IMR-90 (cell line): ENCODE data around the gene ARMH3. TPM values are rescaled to one million over a fixed set of nuclear protein-coding genes. Genes with fewer than 3 reads are reported as not detected.

Experiments used
- ATAC-seq: fragments of 200-7000 bp; cut with Tn5 transposase; 2 replicates; pipeline ENCODE4 v1.9.1; 2020; ENCODE audit warnings: low read depth, mild to moderate bottlenecking, moderate library complexity
- BruUV-seq: library from RNA; stranded (reverse); fragments of 400-500 nt; replicated peaks from 2 replicates; lab custom pipeline; 2021; lab: Mats Ljungman, UMichigan
- CTCF ChIA-PET: fragments of 300-600 bp; formaldehyde crosslinking; extraction: SDS; loops from one replicate; lab custom pipeline; 2021; ENCODE audit warnings: antibody characterized with exemption; lab: Yijun Ruan, JAX
- POLR2A ChIA-PET: fragments of 300-600 bp; sonication (Branson Sonifier 250); formaldehyde crosslinking; loops from one replicate; lab custom pipeline; 2022; ENCODE audit warnings: antibody characterized with exemption; ENCODE audit not compliant: unreplicated experiment; lab: Charles Lee
- DNase-seq: peaks from one replicate; pipeline ENCODE4 v3.0.0; 2013
- H2AFZ ChIP-seq: replicated peaks from 2 replicates; pipeline ENCODE3; 2013; ENCODE audit warnings: low read length, mild to moderate bottlenecking; ENCODE audit not compliant: poor library complexity
- H2AK5ac ChIP-seq: 2 replicates; pipeline ENCODE4 v1.6.1; 2013; ENCODE audit warnings: low read depth, low read length, inconsistent platforms
- H2AK9ac ChIP-seq: replicated peaks from 2 replicates; pipeline ENCODE3; 2013; ENCODE audit warnings: mild to moderate bottlenecking, low read depth, low read length, moderate library complexity; ENCODE audit not compliant: poor library complexity
- H2BK120ac ChIP-seq: 2 replicates; pipeline ENCODE4 v1.6.1; 2013; ENCODE audit warnings: low read depth, low read length, inconsistent platforms
- H2BK15ac ChIP-seq: 3 replicates; pipeline ENCODE4 v1.6.1; 2013; ENCODE audit warnings: low read depth, low read length, inconsistent platforms
- H2BK20ac ChIP-seq: 2 replicates; pipeline ENCODE4 v1.6.1; 2013; ENCODE audit warnings: low read depth, mild to moderate bottlenecking, inconsistent platforms, low read length, moderate library complexity
- H2BK5ac ChIP-seq: 2 replicates; pipeline ENCODE4 v1.6.1; 2013; ENCODE audit warnings: mild to moderate bottlenecking, low read depth, low read length, inconsistent platforms; ENCODE audit not compliant: poor library complexity, severe bottlenecking
- H3K14ac ChIP-seq: replicated peaks from 2 replicates; pipeline ENCODE4 v1.6.1; 2013; ENCODE audit warnings: low read depth, low read length, inconsistent platforms
- H3K18ac ChIP-seq: 2 replicates; pipeline ENCODE4 v1.6.1; 2013; ENCODE audit warnings: low read depth, low read length, control low read depth
- H3K23ac ChIP-seq: 2 replicates; pipeline ENCODE4 v1.6.1; 2013; ENCODE audit warnings: low read depth, low read length, inconsistent platforms
- H3K27ac ChIP-seq: 2 replicates; pipeline ENCODE4 v1.5.1; 2013; ENCODE audit warnings: mild to moderate bottlenecking, control low read depth, low read length; ENCODE audit not compliant: insufficient read depth
- H3K27me3 ChIP-seq: 2 replicates; pipeline ENCODE4 v1.6.1; 2013; ENCODE audit warnings: low read length; ENCODE audit not compliant: control insufficient read depth, insufficient read depth
- H3K36me3 ChIP-seq: 2 replicates; pipeline ENCODE4 v1.6.1; 2013; ENCODE audit warnings: low read length, mixed read lengths; ENCODE audit not compliant: control insufficient read depth, insufficient read depth
- H3K4ac ChIP-seq: 2 replicates; pipeline ENCODE4 v1.6.1; 2013; ENCODE audit warnings: low read depth, low read length, inconsistent platforms
- H3K4me1 ChIP-seq: 2 replicates; pipeline ENCODE4 v1.6.1; 2013; ENCODE audit warnings: low read length, mixed read lengths; ENCODE audit not compliant: control insufficient read depth, insufficient read depth
- H3K4me2 ChIP-seq: 2 replicates; pipeline ENCODE4 v1.6.1; 2013; ENCODE audit warnings: low read depth, mild to moderate bottlenecking, control low read depth, low read length, moderate library complexity
- H3K4me3 ChIP-seq: 2 replicates; pipeline ENCODE4 v1.5.1; 2013; ENCODE audit warnings: low read depth, mild to moderate bottlenecking, control low read depth, low read length, moderate library complexity; ENCODE audit not compliant: insufficient read depth
- H3K56ac ChIP-seq: 2 replicates; pipeline ENCODE4 v1.6.1; 2013; ENCODE audit warnings: low read length, inconsistent platforms; ENCODE audit not compliant: insufficient read depth; ENCODE audit errors: extremely low read depth
- H3K79me1 ChIP-seq, 2 experiments: 2 replicates each; pipeline ENCODE4 v1.6.1; 2013; ENCODE audit warnings: low read length in 2 of 2, inconsistent platforms in 1 of 2, low read depth in 1 of 2
- H3K9ac ChIP-seq: 2 replicates; pipeline ENCODE4 v1.6.1; 2013; ENCODE audit warnings: low read depth, low read length, control low read depth
- H3K9me1 ChIP-seq: 2 replicates; pipeline ENCODE4 v1.6.1; 2013; ENCODE audit warnings: low read length, inconsistent platforms; ENCODE audit not compliant: insufficient read depth
- H3K9me3 ChIP-seq: 2 replicates; pipeline ENCODE4 v1.6.1; 2013; ENCODE audit warnings: low read length; ENCODE audit not compliant: control insufficient read depth, insufficient read depth
- H4K20me1 ChIP-seq: 2 replicates; pipeline ENCODE4 v1.6.1; 2013; ENCODE audit warnings: low read length, inconsistent platforms; ENCODE audit not compliant: insufficient read depth
- H4K5ac ChIP-seq: 2 replicates; pipeline ENCODE4 v1.6.1; 2013; ENCODE audit warnings: mild to moderate bottlenecking, low read depth, low read length, control low read depth
- H4K8ac ChIP-seq, 2 experiments: 2 replicates each; pipeline ENCODE4 v1.6.1; 2013; ENCODE audit warnings: low read depth in 2 of 2, low read length in 2 of 2, control low read depth in 1 of 2, inconsistent platforms in 1 of 2
- H4K91ac ChIP-seq: 2 replicates; pipeline ENCODE4 v1.6.1; 2013; ENCODE audit warnings: low read depth, low read length, inconsistent platforms; ENCODE audit not compliant: insufficient read depth
- CEBPB ChIP-seq: IDR thresholded peaks from 2 replicates; pipeline ENCODE4 v1.6.1; 2012; ENCODE audit warnings: low read depth, low read length, improper control_type of control experiment
- MAFK ChIP-seq: IDR thresholded peaks from 2 replicates; pipeline ENCODE4 v1.6.1; 2012; ENCODE audit warnings: low read depth, low read length, improper control_type of control experiment
- MXI1 ChIP-seq: IDR thresholded peaks from 2 replicates; pipeline ENCODE4 v1.6.1; 2012; ENCODE audit warnings: low read depth, mild to moderate bottlenecking, low read length, moderate library complexity, borderline replicate concordance
- RAD21 ChIP-seq: IDR thresholded peaks from 2 replicates; pipeline ENCODE4 v1.6.1; 2012; ENCODE audit warnings: low read length, improper control_type of control experiment
- WGBS, 2 experiments: methylation state at CpG; one replicate each; pipeline versions ENCODE4 v1.1.5 to v1.1.7; 2013; ENCODE audit warnings: missing lambda C conversion rate in 2 of 2; ENCODE audit not compliant: insufficient read length in 1 of 2; ENCODE audit errors: extremely low coverage in 2 of 2; 5-methylcytosine and 5-hydroxymethylcytosine counted together
- dilution Hi-C: fragments of 300-500 bp; cut with HindIII; formaldehyde crosslinking; loops from one replicate; pipeline ENCODE4 v1.14.3; 2018; ENCODE audit warnings: low sequenced_read_pairs; ENCODE audit not compliant: unreplicated experiment
- in situ Hi-C: fragments of 300-500 bp; cut with MboI; formaldehyde crosslinking; loops from 3 replicates; pipeline ENCODE4 v1.14.3; 2019; ENCODE audit warnings: low sequenced_read_pairs, inconsistent platforms, mixed read lengths
- intact Hi-C: fragments of 100-400 bp; cut with micrococcal nuclease; formaldehyde crosslinking; loops from 2 replicates; pipeline ENCODE4 v1.10.0; 2022
- polyA plus RNA-seq, 3 experiments: library from polyadenylated mRNA; depleted of rRNA; stranded (reverse); fragments of >200 nt; gene quantifications; 2 replicates each; pipeline ENCODE4 v1.2.3, GENCODE V29; 2012; ENCODE audit warnings: low replicate concordance in 1 of 3
- total RNA-seq: library from RNA; depleted of rRNA; stranded (reverse); fragments of >200 nt; gene quantifications from 2 replicates; pipeline ENCODE4 v1.2.3, GENCODE V29; 2012

Gene ARMH3
- total and polyA plus RNA-seq, 2 of the 4 experiments (the other 2 are of a cell fraction), result 12.1 to 13.1 TPM

DNA sequence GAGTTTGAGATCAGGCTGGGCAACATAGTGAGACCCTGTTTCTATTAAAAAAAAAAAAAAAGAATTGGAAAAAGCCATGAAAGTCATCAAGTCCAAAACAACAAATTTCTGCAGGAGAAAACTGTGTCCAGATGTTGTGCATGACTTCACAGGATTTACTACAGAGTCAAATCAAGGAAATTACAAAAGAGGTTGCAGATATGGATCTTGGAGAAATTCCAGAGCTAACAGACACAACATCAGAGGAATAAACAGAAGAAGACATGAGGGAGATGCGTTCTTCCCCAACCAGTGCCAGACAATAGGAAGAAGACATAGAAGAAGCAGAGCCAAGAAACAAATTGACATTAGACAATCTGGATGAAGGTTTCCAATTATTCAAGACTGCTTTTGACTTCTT lies 188.0 kb downstream of the ARMH3 start:
- Histone ChIP-seq H3K27ac (no peak overlapping the region), H2BK15ac (no peak overlapping the region), H2AFZ (no peak overlapping the region), H3K18ac (no peak overlapping the region), H2BK5ac (no peak overlapping the region), H2BK20ac (no peak overlapping the region), H3K9me1 (no peaks in the 10 kb centered on the region), H3K23ac (no peak overlapping the region; the same call in 1 of the 2 replicates), H3K4me2 (no peak overlapping the region), H3K4me1 (no peaks in the 10 kb centered on the region), H3K14ac (no peak overlapping the region), H3K56ac (no peak overlapping the region), H3K27me3 (no peaks in the 10 kb centered on the region), H3K4ac (no peak overlapping the region), H4K8ac (no peak overlapping the region), H3K9ac (no peak overlapping the region), H3K9me3 (no peaks in the 10 kb centered on the region), H2AK9ac (no peak overlapping the region), H3K4me3 (no peak overlapping the region), H3K79me1 (no peaks in the 10 kb centered on the region; a peak in 3 of 4 replicates), H2AK5ac (no peak overlapping the region), H4K20me1 (no peaks in the 10 kb centered on the region), H3K36me3 (no peaks in the 10 kb centered on the region; the same call in 1 of the 2 replicates), H4K91ac (no peak overlapping the region), H2BK120ac (no peak overlapping the region), H4K5ac (no peak overlapping the region)
- POLR2A ChIA-PET, result no interaction called here
- CTCF ChIA-PET, result interaction anchor here (0.6 kb wide), 1 partner anchor 655 kb away, joined by 3 read pairs; no protein-coding TSS in a partner anchor
- in situ Hi-C loops, result no loop called here
- TF ChIP-seq CEBPB (no peak), MAFK (no peak), RAD21 (no peak), MXI1 (no peak)
- DNase-seq (peak; percentile 33), ATAC-seq (no peak)
- dilution Hi-C loops, result no loop called here
- no TSS peak for BruUV-seq
- no CpG with 5 or more reads among the region's 1 CpG for WGBS, 2 experiments
- intact Hi-C loops, result no loop called here
